Testis (tissue), 2 donors: ENCODE data around the gene C12orf57.

Experiments used
- CTCF ChIP-seq, 3 experiments: fragments of 450-650 bp in 2 of 3; fragments of 200-600 bp in 1 of 3; sonication (generic) in 1 of 3; IDR thresholded peaks; one replicate each; pipeline ENCODE4 v1.5.1; 2016 to 2019; ENCODE audit warnings: antibody characterized with exemption in 3 of 3, mild to moderate bottlenecking in 2 of 3, moderate library complexity in 1 of 3
- POLR2A ChIP-seq: fragments of 450-650 bp; IDR thresholded peaks from one replicate; pipeline ENCODE4 v1.6.1; 2017; ENCODE audit warnings: antibody characterized with exemption, mild to moderate bottlenecking, moderate library complexity

- no peak for TF ChIP-seq CTCF (IDR thresholded peaks at IDR 0.05)
- no peak for TF ChIP-seq POLR2A
These were observed 9.9 kb downstream of the C12orf57 start for GRCh38 chr12:6953442-6954315.
